Globus pallidus (tissue), 1 donor: ENCODE results near the gene ZPBP2.
A peak's percentile ranks its signal among the peaks of the same experiment; 100 is the strongest.

Source experiments
- DNase-seq: peaks from one replicate; pipeline ENCODE4 v3.0.0-alpha.2; 2015; ENCODE audit warnings: low spot score

ZPBP2 gene

DNA sequence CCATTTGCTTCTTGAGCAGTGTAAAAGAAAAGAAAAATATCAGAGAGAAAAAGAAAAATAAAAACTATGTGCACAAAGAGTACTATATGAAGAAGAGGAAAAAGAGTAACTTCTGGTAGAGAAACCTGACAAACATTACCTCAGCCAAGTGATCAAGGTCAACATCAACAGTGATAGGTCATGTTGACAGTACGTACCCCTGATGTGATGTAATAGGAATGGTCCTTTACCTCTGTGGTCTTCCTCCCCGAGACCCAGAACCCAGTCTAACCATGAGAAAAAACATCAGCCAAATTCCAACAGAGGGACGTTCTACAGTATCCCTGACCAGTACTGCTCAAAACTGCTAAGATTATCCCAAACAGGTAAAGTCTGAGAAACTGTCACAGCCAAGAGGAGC, 46.0 kb downstream of the ZPBP2 start:
- no peak for DNase-seq

DNA sequence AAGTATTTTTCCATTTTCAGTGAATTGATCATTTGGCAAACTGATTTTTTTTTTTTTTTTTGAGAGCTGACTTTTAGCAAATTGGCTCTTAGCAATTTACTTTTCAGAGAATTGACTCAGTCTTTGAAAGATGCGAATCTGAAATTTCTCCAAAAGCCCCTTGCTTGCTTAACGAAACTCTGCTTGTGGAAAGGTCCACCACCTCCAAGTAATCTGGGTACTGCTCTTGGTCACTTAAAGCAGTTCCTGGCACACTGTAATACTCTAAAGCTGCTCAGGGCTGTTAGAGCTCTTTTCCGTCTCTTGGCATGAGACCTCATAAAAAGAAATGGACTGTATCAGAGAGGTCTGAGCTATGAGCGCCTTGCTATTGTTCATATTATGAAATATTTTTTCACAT, 47.6 kb downstream of the ZPBP2 start:
- no peak for DNase-seq

DNA sequence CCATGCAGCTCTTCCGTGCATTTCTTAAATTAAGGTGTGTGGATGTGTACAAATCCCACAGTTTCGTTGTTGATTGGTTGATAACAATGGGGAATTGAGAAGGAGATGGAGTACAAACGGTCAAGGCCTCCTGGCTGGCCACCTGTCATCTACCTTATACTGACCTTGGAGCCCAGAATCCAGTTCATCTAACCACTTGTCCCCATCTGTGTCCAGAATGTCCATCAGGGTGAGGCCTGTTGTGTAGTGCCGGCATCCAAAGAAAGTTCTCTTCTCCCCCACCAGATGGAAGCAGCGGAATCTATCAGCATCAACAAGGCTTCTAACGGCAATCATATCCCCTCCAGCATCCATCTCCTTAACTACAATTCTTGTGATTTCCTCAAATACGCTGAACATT, 48.9 kb downstream of the ZPBP2 start:
- DNase-seq, result no peak

DNA sequence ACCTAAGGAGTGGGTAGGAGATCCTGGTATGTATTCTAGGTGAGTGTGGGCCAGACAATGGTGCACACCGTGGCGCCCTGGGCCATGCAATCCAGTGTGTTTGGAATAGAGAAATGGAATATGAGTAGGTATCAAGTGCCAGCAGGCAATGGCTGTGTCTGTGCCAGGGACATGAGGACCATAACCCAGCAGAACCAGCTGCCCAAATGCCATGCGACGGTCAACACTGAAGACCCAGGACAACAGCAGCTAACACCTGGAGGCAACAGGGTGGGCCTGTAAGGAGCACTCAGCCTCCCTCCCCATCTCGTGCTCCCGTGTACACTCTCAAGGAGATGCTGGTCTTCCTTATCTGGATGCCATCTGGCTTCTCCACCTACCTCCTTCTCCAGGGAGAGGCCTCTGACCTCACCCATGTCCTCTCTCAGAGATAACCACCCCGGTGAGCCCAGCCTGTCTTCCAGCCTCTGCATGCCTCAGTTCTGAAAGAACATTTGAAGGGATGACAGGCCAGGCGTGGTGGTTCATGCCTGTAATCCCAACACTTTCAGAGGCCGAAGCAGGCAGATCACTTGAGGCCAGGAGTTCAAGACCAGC, 51.2 kb downstream of the ZPBP2 start:
- no peak for DNase-seq

DNA sequence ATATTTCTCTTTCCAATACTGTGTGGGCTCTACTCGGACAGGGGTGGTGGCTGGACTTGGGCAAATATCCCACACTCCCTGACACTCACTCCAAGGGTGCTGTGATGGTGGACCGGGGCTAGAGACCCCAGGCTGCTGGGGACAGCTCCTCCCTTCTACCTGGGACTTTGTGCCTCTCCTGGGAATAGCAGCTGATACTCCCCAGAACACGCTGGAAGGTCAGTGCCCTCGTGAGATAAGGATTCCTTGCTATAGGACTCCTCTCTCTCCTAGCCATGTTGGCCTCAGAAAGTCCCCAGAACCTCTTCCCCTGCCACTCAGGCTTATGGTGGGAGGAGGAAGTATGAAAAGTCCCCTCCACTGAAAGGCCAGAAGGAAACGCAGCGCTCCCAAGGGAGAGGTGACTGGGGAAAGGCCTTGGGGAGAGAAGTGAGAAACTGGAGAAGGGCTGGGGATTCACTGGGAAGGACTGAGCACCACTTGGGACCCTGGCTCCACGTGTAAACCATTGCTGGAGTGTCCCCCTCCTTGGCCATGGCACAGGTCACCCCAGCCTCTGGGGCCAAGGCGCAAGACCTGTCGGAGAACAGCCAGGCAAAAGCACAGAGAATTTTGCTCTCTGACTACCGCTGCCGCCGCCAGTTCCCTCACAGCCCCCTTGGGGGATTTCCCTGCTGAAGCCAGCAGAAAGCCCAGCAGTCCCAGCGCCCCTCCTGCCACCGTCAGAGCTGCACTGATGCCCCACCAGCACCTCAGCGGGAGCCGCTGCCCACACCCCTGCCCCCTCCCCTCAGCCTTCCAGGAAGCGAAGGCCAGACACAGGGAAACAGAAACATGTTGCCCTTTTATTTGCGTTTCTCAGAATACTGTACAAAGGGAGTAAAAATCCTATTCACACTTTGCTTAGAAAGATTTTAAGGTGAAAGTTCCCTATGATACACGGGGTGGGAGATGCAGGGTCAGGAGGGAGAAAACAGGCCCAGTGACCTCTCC, 52.5 kb downstream of the ZPBP2 start:
- DNase-seq, result no peak

DNA sequence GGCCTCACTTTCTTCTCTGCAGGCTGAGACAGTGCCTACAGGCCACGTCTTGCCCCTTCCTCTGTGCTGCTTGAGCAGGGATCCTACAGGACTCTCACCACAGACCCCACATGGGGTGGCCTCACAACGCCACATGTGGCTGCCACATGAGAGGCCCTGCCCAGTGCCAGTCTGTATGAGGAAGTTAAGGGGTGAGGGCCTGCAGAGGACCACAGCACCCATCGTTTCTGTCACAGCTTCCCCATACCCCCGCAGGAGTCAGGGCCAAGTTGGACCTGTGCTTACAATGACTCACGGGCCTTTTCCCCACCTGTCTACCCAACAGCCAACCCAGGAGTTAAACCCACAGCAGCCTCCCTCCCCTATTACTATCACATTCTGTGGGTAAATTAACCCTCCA, 53.3 kb downstream of the ZPBP2 start:
- peak; percentile 39 for DNase-seq

DNA sequence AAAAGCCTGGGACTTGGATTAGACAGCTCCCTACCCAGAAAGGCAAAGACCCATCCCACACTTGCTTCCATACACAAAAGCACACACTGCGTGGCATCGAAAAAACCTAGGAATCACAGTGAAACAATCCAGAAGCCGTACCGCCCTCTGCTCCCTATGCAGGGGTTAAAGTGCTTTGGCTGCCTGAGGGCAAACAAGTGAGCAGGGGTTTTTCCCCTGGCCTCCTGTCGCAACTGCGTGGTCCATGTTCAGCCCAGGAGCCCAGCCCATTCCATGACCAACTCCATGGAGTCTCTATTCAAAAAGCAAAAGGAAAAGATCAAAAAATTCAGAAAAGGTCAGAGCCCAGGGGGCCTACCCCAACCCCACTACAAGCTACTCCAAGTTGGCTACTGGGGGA, 54.0 kb downstream of the ZPBP2 start:
- DNase-seq, result no peak

DNA sequence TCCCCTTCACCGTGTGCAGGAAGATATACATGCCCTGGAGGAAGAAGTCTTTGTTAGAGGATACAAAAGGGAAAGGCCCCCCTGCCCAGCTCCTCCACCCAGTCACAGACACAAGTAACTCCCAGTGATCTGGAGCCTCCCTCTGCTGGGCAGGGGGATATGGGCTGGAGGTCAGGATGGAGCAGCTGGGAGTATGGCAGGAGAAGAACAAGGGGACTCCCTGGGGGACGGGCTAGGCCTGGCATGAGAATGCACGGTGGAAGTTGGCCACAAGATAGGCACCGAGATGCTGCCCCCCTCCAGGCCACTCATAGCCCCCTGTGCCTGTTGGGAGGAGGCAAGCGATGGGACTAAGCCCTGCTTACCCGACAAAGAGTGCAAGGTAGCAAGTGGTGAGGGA, 55.2 kb downstream of the ZPBP2 start:
- DNase-seq, result no peak

DNA sequence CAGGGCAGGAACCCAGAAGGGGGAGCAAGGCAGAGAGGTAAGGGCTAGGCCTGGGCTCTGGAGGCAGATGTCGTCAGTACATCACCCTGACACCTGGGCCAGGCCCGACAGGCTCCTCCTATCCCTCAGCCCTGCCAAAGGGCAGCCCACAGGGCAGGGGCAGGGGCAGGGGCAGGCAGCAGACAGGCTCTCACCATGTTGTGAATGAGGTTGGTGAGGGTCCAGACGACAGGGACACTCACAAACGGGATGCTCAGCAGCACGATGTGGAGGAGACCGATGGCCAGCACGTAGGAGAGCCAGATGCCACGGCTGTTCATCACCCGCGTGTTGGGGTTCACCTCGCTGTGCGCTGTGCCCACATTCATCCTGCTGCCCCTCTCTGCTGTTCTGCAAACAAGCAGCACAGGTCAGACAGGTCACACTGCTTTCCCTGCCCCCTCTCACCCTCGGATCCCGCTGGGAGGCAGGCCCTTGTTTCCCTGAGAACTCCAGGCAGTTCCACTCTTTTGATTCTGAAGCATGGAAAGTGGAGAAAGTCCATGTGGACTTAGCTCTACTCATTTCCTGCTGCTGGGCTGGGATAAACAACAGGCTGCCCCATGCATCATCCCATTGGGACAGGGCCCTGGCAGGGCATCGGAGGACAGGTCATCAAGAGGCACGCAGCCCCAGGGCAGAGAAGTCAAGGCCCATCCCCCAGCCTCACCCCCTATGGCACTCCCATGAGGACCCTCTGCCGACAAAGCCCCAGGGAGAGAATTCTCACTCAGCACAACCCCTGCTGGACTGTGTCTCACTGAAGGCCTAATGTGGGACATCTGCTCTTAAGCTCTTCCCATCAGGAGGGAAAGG, 56.1 kb downstream of the ZPBP2 start:
- no peak for DNase-seq

DNA sequence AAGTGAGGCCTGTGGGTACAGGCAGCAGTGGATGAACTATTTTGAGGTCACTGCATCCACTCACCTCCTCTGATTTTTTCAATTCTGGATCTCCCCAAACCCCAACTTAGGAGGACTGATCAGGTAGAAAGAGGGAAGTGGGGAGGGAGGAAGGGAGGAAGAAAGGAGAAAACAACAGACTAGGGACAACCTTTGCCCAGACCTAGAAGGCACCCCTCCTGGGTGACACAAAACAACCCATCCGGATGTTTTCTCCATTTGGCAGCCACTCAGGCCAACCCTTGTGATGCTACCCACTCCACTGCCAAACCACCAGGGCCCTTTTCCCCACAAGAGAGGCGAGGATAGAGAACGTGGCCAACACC, 56.7 kb downstream of the ZPBP2 start:
- no peak for DNase-seq

DNA sequence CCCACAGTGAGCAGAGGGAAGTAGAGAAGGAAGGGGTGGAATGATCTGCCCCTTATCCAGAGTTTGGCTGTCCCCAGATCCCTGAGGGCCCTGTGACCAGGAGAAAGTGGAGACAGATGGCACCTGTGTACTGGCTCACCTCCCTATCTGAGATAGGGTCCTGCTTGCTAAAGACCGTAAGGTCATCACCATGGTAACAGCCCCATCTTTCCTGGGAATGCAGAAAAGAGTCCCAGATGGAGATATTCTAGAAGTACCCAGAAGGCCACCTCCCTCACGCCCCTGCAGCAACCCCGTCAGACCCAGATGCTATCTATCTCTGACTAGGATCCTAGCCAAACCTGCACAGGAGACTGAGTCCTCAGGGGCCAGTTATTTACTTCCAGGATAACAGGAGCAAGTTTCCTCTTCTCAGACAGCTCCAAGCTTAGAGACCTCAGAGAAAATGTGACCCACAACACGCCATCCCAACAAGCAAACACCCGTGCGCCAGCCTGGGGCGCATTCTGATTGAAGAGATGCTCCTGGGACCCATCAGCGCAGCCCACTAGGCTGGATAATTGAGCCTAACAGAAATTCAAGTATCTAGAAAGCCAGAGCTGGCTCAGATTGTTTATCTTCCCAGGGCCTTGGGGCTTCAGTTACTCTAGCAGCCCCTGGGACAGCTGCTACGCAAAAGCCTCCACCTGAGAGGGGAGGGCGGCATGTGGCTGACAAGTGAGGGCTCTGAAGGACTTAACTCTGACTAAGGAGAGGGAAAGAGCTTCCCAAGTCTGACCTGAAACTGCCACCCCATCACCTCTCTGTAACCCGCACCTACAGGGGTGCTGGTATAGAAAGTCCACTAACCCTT, 57.5 kb downstream of the ZPBP2 start:
- DNase-seq, result no peak

DNA sequence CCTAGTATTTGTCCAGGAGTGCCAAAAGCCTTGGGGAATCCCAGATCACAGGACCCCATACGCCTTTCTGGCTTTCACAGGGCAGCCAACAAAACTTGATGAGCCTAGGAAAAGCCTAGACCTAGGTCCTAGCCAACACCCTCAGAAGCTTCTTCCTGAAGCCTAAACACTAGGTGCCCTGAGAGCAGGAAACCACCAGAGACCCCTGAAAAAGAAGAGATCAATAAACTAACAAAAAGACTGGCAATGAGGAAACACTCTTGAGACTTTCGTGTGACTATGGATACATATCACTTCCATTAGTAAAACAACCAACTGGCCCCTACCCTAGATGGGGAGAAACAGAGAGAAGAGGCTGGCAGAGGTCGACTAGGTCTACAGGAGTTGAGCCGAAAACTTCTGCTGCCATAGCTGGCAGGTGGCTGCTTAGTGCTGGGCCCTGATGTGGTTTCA, 58.2 kb downstream of the ZPBP2 start:
- no peak for DNase-seq

DNA sequence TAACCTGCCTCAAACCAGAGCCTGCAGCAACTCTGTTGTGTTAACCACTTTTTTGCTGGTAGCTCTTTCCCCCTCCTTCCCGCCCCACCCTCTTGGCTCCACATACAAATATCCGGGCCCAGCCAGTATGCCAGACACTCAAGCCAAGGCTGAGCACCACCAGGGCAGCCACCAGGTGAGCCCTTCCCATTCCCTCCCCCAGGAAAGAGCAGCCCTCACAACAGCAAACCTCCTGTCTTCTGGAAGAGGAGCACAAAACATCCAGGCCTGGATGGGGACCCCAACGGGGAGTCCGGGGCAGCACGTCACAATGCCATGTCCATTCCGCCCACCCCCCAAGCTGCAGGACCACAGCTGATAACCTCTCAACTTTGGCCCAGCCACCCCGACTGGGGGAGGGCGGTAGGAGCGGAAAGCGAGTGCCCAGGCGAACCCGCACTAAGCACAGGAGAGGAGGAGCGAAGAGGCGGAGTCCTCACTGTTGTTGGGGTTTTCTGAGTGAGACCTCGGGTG, 58.6 kb downstream of the ZPBP2 start:
- DNase-seq, result no peak
